ENCODE data around the gene SLC27A4. TPM values are rescaled to one million over a fixed set of nuclear protein-coding genes. Genes with fewer than 3 reads are reported as not detected.

The SLC27A4 gene
- total and polyA plus RNA-seq, 11 donors, result 10.7 to 48.8 (median 23.2) TPM

GRCh38 chr9:128355451-128355850, 15.1 kb downstream of the SLC27A4 start:
- ATAC-seq, result no peak
- peaks cover 0 to 64% (median 46%) of the 10 kb centered on the region in 9 donors for H3K36me3 ChIP-seq

GRCh38 chr9:128358090-128358489, 17.8 kb downstream of the SLC27A4 start:
- H3K27ac ChIP-seq, result no peak overlapping the region
- ATAC-seq (no peak), DNase-seq (no peak)
- H3K9me3 ChIP-seq, result no peaks in the 10 kb centered on the region
- peaks cover 0 to 46% (median 38%) of the 10 kb centered on the region in 9 donors for H3K36me3 ChIP-seq
- intact Hi-C loops (cut with DNase I), result loop anchor here in 1 of 10 donors (5.0 kb wide), 1 partner anchor 61 kb away; no protein-coding TSS in a partner anchor
- no peaks in the 10 kb centered on the region for H3K27me3 ChIP-seq
- TF ChIP-seq CTCF (IDR thresholded peaks at IDR 0.05) (no peak), POLR2A (IDR thresholded peaks at IDR 0.05) (no peak)
- WGBS, 4 donors, result 60 to 83% (median 71%) methylated on average over 8 of the region's 8 CpGs
- H3K4me1 ChIP-seq, result peaks cover 0 to 17% (median 12%) of the 10 kb centered on the region in 12 donors
- H3K4me3 ChIP-seq, result no peak overlapping the region

More at GRCh38 chr9:128355451-128355850, 15.1 kb downstream of the SLC27A4 start:
- intact Hi-C loops (cut with DNase I), result loop anchor here in 1 of 10 donors (5.0 kb wide), 1 partner anchor 58 kb away; no protein-coding TSS in a partner anchor
- H3K27ac ChIP-seq, result no peak overlapping the region
- WGBS, 4 donors, result 94 to 98% (median 95%) methylated on average over 19 of the region's 19 CpGs
- TF ChIP-seq POLR2A (IDR thresholded peaks at IDR 0.05) (no peak), CTCF (IDR thresholded peaks at IDR 0.05) (no peak)
- no peak for DNase-seq
- H3K27me3 ChIP-seq, result no peaks in the 10 kb centered on the region
- H3K4me3 ChIP-seq, result no peak overlapping the region
- no peaks in the 10 kb centered on the region for H3K9me3 ChIP-seq
- no peaks in the 10 kb centered on the region for H3K4me1 ChIP-seq

GRCh38 chr9:128358861-128359260, 18.5 kb downstream of the SLC27A4 start:
- H3K27me3 ChIP-seq, result no peaks in the 10 kb centered on the region
- H3K9me3 ChIP-seq, result no peaks in the 10 kb centered on the region
- no peak for DNase-seq
- H3K4me1 ChIP-seq, result peaks cover 0 to 17% (median 12%) of the 10 kb centered on the region in 12 donors
- peaks cover 0 to 42% (median 33%) of the 10 kb centered on the region in 9 donors for H3K36me3 ChIP-seq
- no peak overlapping the region for H3K27ac ChIP-seq
- ATAC-seq, result no peak
- intact Hi-C loops (cut with DNase I), result loop anchor here in 1 of 10 donors (5.0 kb wide), 1 partner anchor 62 kb away; no protein-coding TSS in a partner anchor
- no peak for TF ChIP-seq CTCF (IDR thresholded peaks at IDR 0.05)
- WGBS, 4 donors, result 77 to 87% (median 80%) methylated on average over 4 of the region's 4 CpGs
- no peak overlapping the region for H3K4me3 ChIP-seq

GRCh38 chr9:128360826-128361225, 20.5 kb downstream of the SLC27A4 start:
- intact Hi-C loops (cut with DNase I), result loop anchor here in 5 of 10 donors (2.0 to 10.0 kb wide), 5 partner anchors 51 to 264 kb away; partner anchors contain the start of gene GLE1 (in 1 of the 5)
- no peak for ATAC-seq
- H3K4me3 ChIP-seq, result no peak overlapping the region
- H3K27me3 ChIP-seq, result no peaks in the 10 kb centered on the region
- H3K36me3 ChIP-seq, result peaks cover 0 to 28% (median 15%) of the 10 kb centered on the region in 9 donors
- peaks cover 0 to 29% (median 22%) of the 10 kb centered on the region in 12 donors for H3K4me1 ChIP-seq
- H3K9me3 ChIP-seq, result no peaks in the 10 kb centered on the region
- TF ChIP-seq POLR2A (IDR thresholded peaks at IDR 0.05) (no peak), CTCF (IDR thresholded peaks at IDR 0.05) (no peak)
- no peak overlapping the region for H3K27ac ChIP-seq
- no peak for DNase-seq
- 60 to 100% (median 67%) methylated on average over 1 to 2 of the region's 2 CpGs; no CpG with 5 or more reads in 1 of the 4 donors for WGBS, 4 donors

All from heart left ventricle (tissue), 16 donors.